Fibroblast of skin of back (primary cell): ENCODE results near the gene CCNI2. TPM values are rescaled to one million over a fixed set of nuclear protein-coding genes. Genes with fewer than 3 reads are reported as not detected.

Source experiments
- DNase-seq: peaks from one replicate; pipeline ENCODE4 v3.0.0-alpha.2; 2013
- polyA plus RNA-seq, 2 experiments: library from polyadenylated mRNA; unstranded; fragments of 120-200 nt; gene quantifications; one replicate each; pipeline ENCODE4 v1.2.1, GENCODE V29; 2013; ENCODE audit not compliant: insufficient read length in 2 of 2

The CCNI2 gene
- 0.79 TPM for polyA plus RNA-seq (2013, experiment 1 of 2; ENCODE audit: insufficient read length)
- 0.71 TPM for polyA plus RNA-seq (2013, experiment 2 of 2; ENCODE audit: insufficient read length)

GRCh38 chr5:132746954-132747615 lies at the start of gene CCNI2:
Gene CCNI2, plus strand, starts transcription at chr5:132747426. Its CDS starts 70 bp downstream, at chr5:132747496.
- DNase-seq = no peak

GRCh38 chr5:132704875-132705274 lies 42.4 kb upstream of the CCNI2 start:
- DNase-seq = peak; percentile 49

- DNase-seq = no peak
Observed at GRCh38 chr5:132708645-132709044, 38.6 kb upstream of the CCNI2 start.

GRCh38 chr5:132714456-132715307 lies 32.5 kb upstream of the CCNI2 start:
- peak; percentile 9 for DNase-seq

- DNase-seq = no peak
Observed at GRCh38 chr5:132718544-132719312, 28.5 kb upstream of the CCNI2 start.

- no peak for DNase-seq
Observed at GRCh38 chr5:132725745-132726144, 21.5 kb upstream of the CCNI2 start.

GRCh38 chr5:132729896-132730295 lies 17.3 kb upstream of the CCNI2 start:
- DNase-seq = no peak

GRCh38 chr5:132733499-132734148 lies 13.6 kb upstream of the CCNI2 start:
- DNase-seq = no peak

- DNase-seq = no peak
Observed at GRCh38 chr5:132734687-132735086, 12.5 kb upstream of the CCNI2 start.

- peak; percentile 95 for DNase-seq
Observed at GRCh38 chr5:132736853-132737833, 10.1 kb upstream of the CCNI2 start, which contains the start of gene KIF3A. Gene KIF3A, minus strand, starts transcription at chr5:132737546. Its CDS starts 127 bp downstream, at chr5:132737419.

- no peak for DNase-seq
Observed at GRCh38 chr5:132737982-132738681, 9.1 kb upstream of the CCNI2 start.

GRCh38 chr5:132739232-132739631 lies 8.0 kb upstream of the CCNI2 start:
- no peak for DNase-seq

- DNase-seq = no peak
Observed at GRCh38 chr5:132742158-132742557, 5.1 kb upstream of the CCNI2 start.

- no peak for DNase-seq
Observed at GRCh38 chr5:132742626-132743025, 4.6 kb upstream of the CCNI2 start.

GRCh38 chr5:132744659-132745058 lies 2.6 kb upstream of the CCNI2 start:
- DNase-seq = no peak

GRCh38 chr5:132746592-132746953 lies 653 bp upstream of the CCNI2 start:
- DNase-seq = no peak

GRCh38 chr5:132747616-132748440 lies 602 bp downstream of the CCNI2 start:
- no peak for DNase-seq

- no peak for DNase-seq
Observed at GRCh38 chr5:132748522-132749000, 1.3 kb downstream of the CCNI2 start.

GRCh38 chr5:132749506-132749905 lies 2.3 kb downstream of the CCNI2 start:
- no peak for DNase-seq
